ENCODE data around the gene ZNF638. TPM values are rescaled to one million over a fixed set of nuclear protein-coding genes. Genes with fewer than 3 reads are reported as not detected.

The ZNF638 gene
- total RNA-seq, 1 donor from 2014 or later = 211 TPM

DNA sequence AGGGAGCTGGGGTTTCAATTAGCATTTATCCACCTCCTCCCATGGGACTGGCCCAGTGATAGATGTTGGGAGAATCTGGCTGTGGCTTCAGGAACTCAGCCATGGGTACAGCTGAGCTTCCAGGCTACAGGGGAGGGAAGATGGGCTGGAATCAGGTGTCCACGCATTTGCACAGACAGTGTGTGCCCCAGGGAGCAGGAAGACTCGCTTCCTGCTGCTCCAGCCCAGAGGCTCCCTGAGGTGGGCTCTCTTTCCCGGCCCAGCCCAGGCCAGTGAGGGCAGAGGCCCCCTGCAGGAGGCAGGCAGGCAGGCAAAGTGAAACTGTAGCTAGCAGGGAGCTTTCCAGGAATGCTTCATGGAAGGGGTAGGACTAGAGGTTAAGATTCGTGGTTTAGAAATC is 150.5 kb downstream of the ZNF638 start:
- DNase-seq (ENCODE audit: low spot score) (no peak), ATAC-seq (no peak)
- intact Hi-C loops (cut with DNase I) = no loop called here

- DNase-seq (ENCODE audit: low spot score) (no peak), ATAC-seq (no peak)
- intact Hi-C loops (cut with DNase I) = no loop called here
Observed at GRCh38 chr2:71483246-71483645, 151.7 kb downstream of the ZNF638 start.

DNA sequence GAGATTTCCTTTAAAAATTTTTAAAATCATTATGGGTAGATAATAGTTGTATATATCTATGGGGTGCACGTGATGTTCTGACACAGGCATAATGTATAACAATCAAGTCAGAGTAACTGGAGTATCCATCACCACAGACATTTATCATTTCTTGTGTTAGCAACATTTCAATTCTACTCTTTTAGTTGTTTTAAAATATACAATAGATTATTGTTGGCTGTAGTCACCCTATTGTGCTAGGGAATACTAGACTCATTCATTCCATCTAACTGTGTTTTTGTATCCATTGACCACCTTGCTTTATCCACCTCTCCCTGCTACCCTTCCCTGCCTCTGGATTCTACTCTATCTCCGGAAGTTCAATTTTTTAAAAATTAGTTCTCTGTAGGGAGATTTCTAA is 152.8 kb downstream of the ZNF638 start:
- no peak for DNase-seq (ENCODE audit: low spot score)
- intact Hi-C loops (cut with DNase I) = no loop called here
- no peak for ATAC-seq

Other genes with a start within 250 kb of the ZNF638 start
- 25.1 TPM for gene MCEE, start 201.6 kb upstream of the ZNF638 start, total RNA-seq
- 36.5 TPM for gene MPHOSPH10, start 201.1 kb upstream of the ZNF638 start, total RNA-seq
- 25.6 TPM for gene PAIP2B, start 104.7 kb upstream of the ZNF638 start, total RNA-seq
- 21.8 TPM for gene DYSF, start 121.8 kb downstream of the ZNF638 start, total RNA-seq

All from sciatic nerve (tissue), 2 donors.